ENCODE measurements around the gene FBXO47.

FBXO47 gene

DNA sequence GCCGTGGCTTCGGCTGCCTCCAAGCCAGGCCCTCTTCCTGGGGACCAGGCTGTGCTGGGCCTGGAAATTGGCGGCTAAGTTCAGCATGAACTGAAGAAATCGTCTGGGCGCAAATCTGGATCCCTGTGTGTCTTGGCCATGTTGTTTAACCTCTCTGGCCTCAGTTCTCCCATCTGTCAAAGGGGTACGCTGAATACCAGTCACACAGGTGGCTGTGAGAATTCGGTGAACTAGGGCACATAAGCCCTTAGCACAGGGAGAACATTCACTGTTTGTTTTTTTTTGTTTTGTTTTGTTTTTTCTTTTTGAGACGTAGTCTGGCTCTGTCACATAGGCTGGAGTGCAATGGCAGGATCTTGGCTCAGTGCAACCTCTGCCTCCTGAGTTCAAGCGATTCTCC lies 78.4 kb downstream of the FBXO47 start (continued):
- no peak for TF ChIP-seq ZNF660 (tag by site-specific recombination; IDR thresholded peaks at IDR 0.05)
- TF ChIP-seq ZNF292 (tag by site-specific recombination; IDR thresholded peaks at IDR 0.05; ENCODE audit: borderline replicate concordance, low read depth): no peak
- no peak for TF ChIP-seq ZNF2 (tag by site-specific recombination; IDR thresholded peaks at IDR 0.05)
- TF ChIP-seq ZNF658 (tag by site-specific recombination; IDR thresholded peaks at IDR 0.05): no peak
- no peak for TF ChIP-seq ZNF140 (tag by site-specific recombination; IDR thresholded peaks at IDR 0.05)
- TF ChIP-seq, protein P1, sequence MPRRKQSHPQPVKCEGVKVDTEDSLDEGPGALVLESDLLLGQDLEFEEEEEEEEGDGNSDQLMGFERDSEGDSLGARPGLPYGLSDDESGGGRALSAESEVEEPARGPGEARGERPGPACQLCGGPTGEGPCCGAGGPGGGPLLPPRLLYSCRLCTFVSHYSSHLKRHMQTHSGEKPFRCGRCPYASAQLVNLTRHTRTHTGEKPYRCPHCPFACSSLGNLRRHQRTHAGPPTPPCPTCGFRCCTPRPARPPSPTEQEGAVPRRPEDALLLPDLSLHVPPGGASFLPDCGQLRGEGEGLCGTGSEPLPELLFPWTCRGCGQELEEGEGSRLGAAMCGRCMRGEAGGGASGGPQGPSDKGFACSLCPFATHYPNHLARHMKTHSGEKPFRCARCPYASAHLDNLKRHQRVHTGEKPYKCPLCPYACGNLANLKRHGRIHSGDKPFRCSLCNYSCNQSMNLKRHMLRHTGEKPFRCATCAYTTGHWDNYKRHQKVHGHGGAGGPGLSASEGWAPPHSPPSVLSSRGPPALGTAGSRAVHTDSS (tag by site-specific recombination; IDR thresholded peaks at IDR 0.05): no peak
- TF ChIP-seq, protein P2, sequence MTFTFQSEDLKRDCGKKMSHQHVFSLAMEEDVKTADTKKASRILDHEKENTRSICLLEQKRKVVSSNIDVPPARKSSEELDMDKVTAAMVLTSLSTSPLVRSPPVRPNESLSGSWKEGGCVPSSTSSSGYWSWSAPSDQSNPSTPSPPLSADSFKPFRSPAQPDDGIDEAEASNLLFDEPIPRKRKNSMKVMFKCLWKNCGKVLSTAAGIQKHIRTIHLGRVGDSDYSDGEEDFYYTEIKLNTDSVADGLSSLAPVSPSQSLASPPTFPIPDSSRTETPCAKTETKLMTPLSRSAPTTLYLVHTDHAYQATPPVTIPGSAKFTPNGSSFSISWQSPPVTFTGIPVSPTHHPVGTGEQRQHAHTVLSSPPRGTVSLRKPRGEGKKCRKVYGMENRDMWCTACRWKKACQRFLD (tag by site-specific recombination; IDR thresholded peaks at IDR 0.05): no peak

DNA sequence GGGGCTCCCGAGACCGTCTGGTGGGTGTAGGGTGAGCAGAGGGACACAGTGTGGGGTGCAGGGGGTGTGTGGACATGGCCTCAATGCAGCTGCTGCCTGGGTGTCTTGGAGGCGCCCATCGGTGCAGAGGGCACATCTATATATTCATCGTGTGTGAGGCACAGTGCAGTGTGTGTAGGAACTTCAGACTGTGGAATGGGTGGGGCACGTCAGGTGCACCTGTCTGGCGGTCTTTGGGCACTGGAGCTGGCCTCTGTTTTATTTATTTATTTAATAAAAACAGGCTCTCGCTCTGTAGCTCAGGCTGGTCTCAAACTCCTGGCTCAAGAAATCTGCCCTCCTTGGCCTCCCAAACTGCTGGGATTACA lies 80.6 kb downstream of the FBXO47 start:
- ChIA-PET CTCF (no interaction called here), POLR2A (interaction anchor here (0.9 to 1.0 kb wide), 2 partner anchors 17 to 42 kb away, joined by 4 to 5 read pairs; partner anchors contain the start of gene LASP1)
- Histone ChIP-seq H3K9me3 (ENCODE audit: control insufficient read depth, insufficient read depth, low read depth, low read length) (no peaks in the 10 kb centered on the region), H3K27ac (ENCODE audit: extremely low read depth, low read depth, low read length) (no peak overlapping the region), H3K36me3 (ENCODE audit: control insufficient read depth in 2 of 2, insufficient read depth in 1 of 2, low read length in 2 of 2) (peaks cover 0 to 48% of the 10 kb centered on the region in 2 experiments; a peak in 2 of 3 replicates), H3K4me3 (ENCODE audit: low read depth, low read length) (no peak overlapping the region), H3K4me1 (ENCODE audit: control insufficient read depth, insufficient read depth, low read length) (peaks cover 8% of the 10 kb centered on the region)
- TF ChIP-seq ZNF140 (tag by site-specific recombination; IDR thresholded peaks at IDR 0.05): no peak
- TF ChIP-seq YY1 (tag by site-specific recombination; IDR thresholded peaks at IDR 0.05): no peak
- TF ChIP-seq ZNF501 (tag by site-specific recombination; IDR thresholded peaks at IDR 0.05): no peak
- TF ChIP-seq ZNF707 (tag by site-specific recombination; IDR thresholded peaks at IDR 0.05): no peak
- TF ChIP-seq, protein P3, sequence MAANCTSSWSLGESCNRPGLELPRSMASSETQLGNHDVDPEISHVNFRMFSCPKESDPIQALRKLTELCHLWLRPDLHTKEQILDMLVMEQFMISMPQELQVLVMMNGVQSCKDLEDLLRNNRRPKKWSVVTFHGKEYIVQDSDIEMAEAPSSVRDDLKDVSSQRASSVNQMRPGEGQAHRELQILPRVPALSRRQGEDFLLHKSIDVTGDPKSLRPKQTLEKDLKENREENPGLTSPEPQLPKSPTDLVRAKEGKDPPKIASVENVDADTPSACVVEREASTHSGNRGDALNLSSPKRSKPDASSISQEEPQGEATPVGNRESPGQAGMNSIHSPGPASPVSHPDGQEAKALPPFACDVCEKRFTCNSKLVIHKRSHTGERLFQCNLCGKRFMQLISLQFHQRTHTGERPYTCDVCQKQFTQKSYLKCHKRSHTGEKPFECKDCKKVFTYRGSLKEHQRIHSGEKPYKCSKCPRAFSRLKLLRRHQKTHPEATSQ (tag by site-specific recombination; IDR thresholded peaks at IDR 0.05): no peak
- TF ChIP-seq, protein P4, sequence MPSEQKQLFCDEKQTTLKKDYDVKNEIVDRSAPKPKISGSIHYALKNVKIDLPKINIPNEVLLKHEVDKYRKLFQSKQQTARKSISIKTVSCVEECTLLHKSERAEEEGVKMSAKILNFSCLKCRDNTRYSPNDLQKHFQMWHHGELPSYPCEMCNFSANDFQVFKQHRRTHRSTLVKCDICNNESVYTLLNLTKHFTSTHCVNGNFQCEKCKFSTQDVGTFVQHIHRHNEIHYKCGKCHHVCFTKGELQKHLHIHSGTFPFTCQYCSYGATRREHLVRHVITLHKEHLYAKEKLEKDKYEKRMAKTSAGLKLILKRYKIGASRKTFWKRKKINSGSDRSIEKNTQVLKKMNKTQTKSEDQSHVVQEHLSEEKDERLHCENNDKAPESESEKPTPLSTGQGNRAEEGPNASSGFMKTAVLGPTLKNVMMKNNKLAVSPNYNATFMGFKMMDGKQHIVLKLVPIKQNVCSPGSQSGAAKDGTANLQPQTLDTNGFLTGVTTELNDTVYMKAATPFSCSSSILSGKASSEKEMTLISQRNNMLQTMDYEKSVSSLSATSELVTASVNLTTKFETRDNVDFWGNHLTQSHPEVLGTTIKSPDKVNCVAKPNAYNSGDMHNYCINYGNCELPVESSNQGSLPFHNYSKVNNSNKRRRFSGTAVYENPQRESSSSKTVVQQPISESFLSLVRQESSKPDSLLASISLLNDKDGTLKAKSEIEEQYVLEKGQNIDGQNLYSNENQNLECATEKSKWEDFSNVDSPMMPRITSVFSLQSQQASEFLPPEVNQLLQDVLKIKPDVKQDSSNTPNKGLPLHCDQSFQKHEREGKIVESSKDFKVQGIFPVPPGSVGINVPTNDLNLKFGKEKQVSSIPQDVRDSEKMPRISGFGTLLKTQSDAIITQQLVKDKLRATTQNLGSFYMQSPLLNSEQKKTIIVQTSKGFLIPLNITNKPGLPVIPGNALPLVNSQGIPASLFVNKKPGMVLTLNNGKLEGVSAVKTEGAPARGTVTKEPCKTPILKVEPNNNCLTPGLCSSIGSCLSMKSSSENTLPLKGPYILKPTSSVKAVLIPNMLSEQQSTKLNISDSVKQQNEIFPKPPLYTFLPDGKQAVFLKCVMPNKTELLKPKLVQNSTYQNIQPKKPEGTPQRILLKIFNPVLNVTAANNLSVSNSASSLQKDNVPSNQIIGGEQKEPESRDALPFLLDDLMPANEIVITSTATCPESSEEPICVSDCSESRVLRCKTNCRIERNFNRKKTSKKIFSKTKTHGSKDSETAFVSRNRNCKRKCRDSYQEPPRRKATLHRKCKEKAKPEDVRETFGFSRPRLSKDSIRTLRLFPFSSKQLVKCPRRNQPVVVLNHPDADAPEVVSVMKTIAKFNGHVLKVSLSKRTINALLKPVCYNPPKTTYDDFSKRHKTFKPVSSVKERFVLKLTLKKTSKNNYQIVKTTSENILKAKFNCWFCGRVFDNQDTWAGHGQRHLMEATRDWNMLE (tag by site-specific recombination; conservative IDR thresholded peaks at IDR 0.05; ENCODE audit: low read depth): no peak
- TF ChIP-seq, protein P2 (tag by site-specific recombination; IDR thresholded peaks at IDR 0.05): no peak
- no peak for TF ChIP-seq ZNF544 (tag by site-specific recombination; IDR thresholded peaks at IDR 0.05)
- no peak for TF ChIP-seq ZNF830 (tag by site-specific recombination; IDR thresholded peaks at IDR 0.05; ENCODE audit: low read depth)
- TF ChIP-seq GLIS2 (tag by site-specific recombination; IDR thresholded peaks at IDR 0.05): no peak
- no peak for TF ChIP-seq YY2 (tag by site-specific recombination; IDR thresholded peaks at IDR 0.05)
- no peak for TF ChIP-seq SCRT1 (tag by site-specific recombination; IDR thresholded peaks at IDR 0.05; ENCODE audit: borderline replicate concordance)
- TF ChIP-seq SETDB1 (IDR thresholded peaks at IDR 0.05; ENCODE audit: insufficient read length, low read length): no peak
- no peak for TF ChIP-seq ZNF366 (tag by site-specific recombination; conservative IDR thresholded peaks at IDR 0.05)
- TF ChIP-seq, protein P5, sequence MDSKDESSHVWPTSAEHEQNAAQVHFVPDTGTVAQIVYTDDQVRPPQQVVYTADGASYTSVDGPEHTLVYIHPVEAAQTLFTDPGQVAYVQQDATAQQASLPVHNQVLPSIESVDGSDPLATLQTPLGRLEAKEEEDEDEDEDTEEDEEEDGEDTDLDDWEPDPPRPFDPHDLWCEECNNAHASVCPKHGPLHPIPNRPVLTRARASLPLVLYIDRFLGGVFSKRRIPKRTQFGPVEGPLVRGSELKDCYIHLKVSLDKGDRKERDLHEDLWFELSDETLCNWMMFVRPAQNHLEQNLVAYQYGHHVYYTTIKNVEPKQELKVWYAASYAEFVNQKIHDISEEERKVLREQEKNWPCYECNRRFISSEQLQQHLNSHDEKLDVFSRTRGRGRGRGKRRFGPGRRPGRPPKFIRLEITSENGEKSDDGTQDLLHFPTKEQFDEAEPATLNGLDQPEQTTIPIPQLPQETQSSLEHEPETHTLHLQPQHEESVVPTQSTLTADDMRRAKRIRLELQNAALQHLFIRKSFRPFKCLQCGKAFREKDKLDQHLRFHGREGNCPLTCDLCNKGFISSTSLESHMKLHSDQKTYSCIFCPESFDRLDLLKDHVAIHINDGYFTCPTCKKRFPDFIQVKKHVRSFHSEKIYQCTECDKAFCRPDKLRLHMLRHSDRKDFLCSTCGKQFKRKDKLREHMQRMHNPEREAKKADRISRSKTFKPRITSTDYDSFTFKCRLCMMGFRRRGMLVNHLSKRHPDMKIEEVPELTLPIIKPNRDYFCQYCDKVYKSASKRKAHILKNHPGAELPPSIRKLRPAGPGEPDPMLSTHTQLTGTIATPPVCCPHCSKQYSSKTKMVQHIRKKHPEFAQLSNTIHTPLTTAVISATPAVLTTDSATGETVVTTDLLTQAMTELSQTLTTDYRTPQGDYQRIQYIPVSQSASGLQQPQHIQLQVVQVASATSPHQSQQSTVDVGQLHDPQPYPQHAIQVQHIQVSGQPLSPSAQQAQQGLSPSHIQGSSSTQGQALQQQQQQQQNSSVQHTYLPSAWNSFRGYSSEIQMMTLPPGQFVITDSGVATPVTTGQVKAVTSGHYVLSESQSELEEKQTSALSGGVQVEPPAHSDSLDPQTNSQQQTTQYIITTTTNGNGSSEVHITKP (tag by site-specific recombination; IDR thresholded peaks at IDR 0.05): no peak
- TF ChIP-seq ZNF132 (tag by site-specific recombination; IDR thresholded peaks at IDR 0.05; ENCODE audit: borderline replicate concordance): no peak
- TF ChIP-seq ZNF350 (tag by site-specific recombination; IDR thresholded peaks at IDR 0.05): no peak
- no peak for TF ChIP-seq ZNF239 (tag by site-specific recombination; IDR thresholded peaks at IDR 0.05)
- TF ChIP-seq ZNF624 (tag by site-specific recombination; IDR thresholded peaks at IDR 0.05): no peak

All from HEK293 (cell line).